ENCODE results near the gene MRO. TPM values are rescaled to one million over a fixed set of nuclear protein-coding genes. Genes with fewer than 3 reads are reported as not detected.

MRO gene
- total and polyA plus RNA-seq, 2 of the 4 experiments (the other 2 are of a cell fraction), result not detected

- Histone ChIP-seq H2BK5ac (ENCODE audit: low read depth, low read length, poor library complexity, severe bottlenecking) (no peak overlapping the region), H3K23ac (ENCODE audit: low read depth, low read length) (no peak overlapping the region), H3K27me3 (ENCODE audit: control insufficient read depth, insufficient read depth, low read length) (no peaks in the 10 kb centered on the region), H2AK5ac (ENCODE audit: low read depth, low read length) (no peak overlapping the region), H3K36me3 (ENCODE audit: control insufficient read depth, insufficient read depth, low read length) (no peaks in the 10 kb centered on the region), H3K9ac (ENCODE audit: low read depth, low read length) (no peak overlapping the region), H4K91ac (ENCODE audit: insufficient read depth, low read depth, low read length) (no peak overlapping the region), H3K18ac (ENCODE audit: low read depth, low read length) (no peak overlapping the region), H3K9me3 (ENCODE audit: control insufficient read depth, insufficient read depth, low read length) (no peaks in the 10 kb centered on the region), H2AK9ac (replicated peaks; ENCODE audit: low read depth, low read length, poor library complexity) (no peak overlapping the region), H3K4me2 (ENCODE audit: low read depth, low read length) (no peak overlapping the region), H4K20me1 (ENCODE audit: insufficient read depth, low read length) (no peaks in the 10 kb centered on the region), H2BK15ac (ENCODE audit: low read depth, low read length) (no peak overlapping the region), H3K9me1 (ENCODE audit: insufficient read depth, low read length) (no peaks in the 10 kb centered on the region), H4K5ac (ENCODE audit: low read depth, low read length) (no peak overlapping the region), H3K14ac (replicated peaks; ENCODE audit: low read depth, low read length) (no peak overlapping the region), H2AFZ (replicated peaks; ENCODE audit: low read length, poor library complexity) (no peak overlapping the region), H3K79me1 (ENCODE audit: low read depth in 1 of 2, low read length in 2 of 2) (no peaks in the 10 kb centered on the region), H3K4me3 (ENCODE audit: insufficient read depth, low read depth, low read length) (no peak overlapping the region), H3K4me1 (ENCODE audit: control insufficient read depth, insufficient read depth, low read length) (no peaks in the 10 kb centered on the region), H3K56ac (ENCODE audit: extremely low read depth, insufficient read depth, low read length) (no peak overlapping the region), H3K27ac (ENCODE audit: insufficient read depth, low read length) (no peak overlapping the region), H2BK20ac (ENCODE audit: low read depth, low read length) (no peak overlapping the region), H3K4ac (ENCODE audit: low read depth, low read length) (no peak overlapping the region), H2BK120ac (ENCODE audit: low read depth, low read length) (no peak overlapping the region), H4K8ac (ENCODE audit: low read depth in 2 of 2, low read length in 2 of 2) (no peak overlapping the region)
- ChIA-PET CTCF (no interaction called here), POLR2A (ENCODE audit: unreplicated experiment) (no interaction called here)
- BruUV-seq (replicated peaks), result no TSS peak
- TF ChIP-seq CTCF (conservative IDR thresholded peaks at IDR 0.05; ENCODE audit: low read depth, low read length) (no peak), RAD21 (IDR thresholded peaks at IDR 0.05; ENCODE audit: low read length) (no peak)
- no peak for DNase-seq
- in situ Hi-C loops (cut with MboI; ENCODE audit: low sequenced_read_pairs) (no loop called here), intact Hi-C loops (cut with micrococcal nuclease) (no loop called here), dilution Hi-C loops (cut with HindIII; ENCODE audit: low sequenced_read_pairs, unreplicated experiment) (no loop called here)
- ATAC-seq (ENCODE audit: low read depth), result no peak
- 0% methylated on average over 1 of the region's 4 CpGs; no CpG with 5 or more reads in 1 of the 2 experiments for WGBS, 2 experiments (ENCODE audit: extremely low coverage in 2 of 2, insufficient read length in 1 of 2)
These were observed 43.4 kb downstream of the MRO start for GRCh38 chr18:50776383-50776782.
